H1 (cell line): ENCODE results near the gene INTS7. TPM values are rescaled to one million over a fixed set of nuclear protein-coding genes. Genes with fewer than 3 reads are reported as not detected.

Experiments used
- CHD1 ChIP-seq: IDR thresholded peaks from 2 replicates; pipeline ENCODE4 v1.6.1; 2012; ENCODE audit warnings: low read depth, low read length, improper control_type of control experiment
- SIRT6 ChIP-seq: IDR thresholded peaks from one replicate; pipeline ENCODE4 v1.7.1; 2012; ENCODE audit warnings: low read length, inconsistent platforms
- polyA plus RNA-seq, 7 experiments: library from polyadenylated mRNA; depleted of rRNA in 3 of 7; stranded (reverse) in 5 of 7; unstranded in 2 of 7; fragments of >200 nt in 5 of 7; fragments of 200-250 nt in 2 of 7; gene quantifications; 1 replicate in 5 of 7; 2 replicates in 1 of 7; 4 replicates in 1 of 7; pipeline versions ENCODE4 v1.2.1 to v1.2.3, GENCODE V29; 2011 to 2013; ENCODE audit warnings: missing spikeins in 2 of 7, mixed read lengths in 2 of 7
- total RNA-seq: library from RNA; stranded (reverse); fragmentation: NEBNext Ultra II Directional; extraction: Animal tissue kit (Norgen Biotek cat#: 25700); gene quantifications from 2 replicates; pipeline ENCODE4 v1.2.1, GENCODE V29; 2021
- TF ChIP-seq, protein P1 (sequence below): fragments of 300-600 bp; sonication (generic); IDR thresholded peaks from 2 replicates; pipeline ENCODE4 v1.7.1; 2012; ENCODE audit warnings: low read length, moderate library complexity, mild to moderate bottlenecking, inconsistent platforms; ENCODE audit not compliant: insufficient replicate concordance

The INTS7 gene
- total and polyA plus RNA-seq, 2 of the 8 experiments (the other 6 are each of a cell fraction or from before 2014, with no cell fraction given) = 15.2 to 22.4 TPM

DNA sequence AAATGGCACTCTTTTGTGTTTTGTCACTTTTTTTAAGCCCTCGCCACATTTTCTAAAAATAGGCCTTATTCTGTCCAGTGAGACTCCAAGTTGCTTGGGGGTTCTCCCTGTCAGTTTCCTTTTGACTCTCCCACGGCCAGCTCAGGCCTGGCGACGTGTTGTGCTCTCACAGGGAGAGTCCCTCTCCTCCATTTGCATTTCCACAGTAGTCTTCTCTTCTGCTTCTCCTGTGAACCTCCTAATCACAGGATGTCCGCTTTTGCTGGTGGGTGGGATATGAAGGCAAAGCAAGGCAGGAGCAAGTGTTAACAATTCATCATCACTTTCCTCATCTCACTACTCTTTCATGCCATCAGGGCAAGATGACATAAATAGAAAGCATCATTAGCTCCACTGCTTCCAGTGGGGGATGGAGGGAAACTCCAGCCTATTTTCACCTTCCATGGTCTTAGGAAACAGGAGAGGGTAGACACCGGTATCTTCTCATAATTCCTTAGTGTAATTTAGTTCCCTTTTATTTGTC lies 99.8 kb downstream of the INTS7 start (continued):
- TF ChIP-seq, protein P1, sequence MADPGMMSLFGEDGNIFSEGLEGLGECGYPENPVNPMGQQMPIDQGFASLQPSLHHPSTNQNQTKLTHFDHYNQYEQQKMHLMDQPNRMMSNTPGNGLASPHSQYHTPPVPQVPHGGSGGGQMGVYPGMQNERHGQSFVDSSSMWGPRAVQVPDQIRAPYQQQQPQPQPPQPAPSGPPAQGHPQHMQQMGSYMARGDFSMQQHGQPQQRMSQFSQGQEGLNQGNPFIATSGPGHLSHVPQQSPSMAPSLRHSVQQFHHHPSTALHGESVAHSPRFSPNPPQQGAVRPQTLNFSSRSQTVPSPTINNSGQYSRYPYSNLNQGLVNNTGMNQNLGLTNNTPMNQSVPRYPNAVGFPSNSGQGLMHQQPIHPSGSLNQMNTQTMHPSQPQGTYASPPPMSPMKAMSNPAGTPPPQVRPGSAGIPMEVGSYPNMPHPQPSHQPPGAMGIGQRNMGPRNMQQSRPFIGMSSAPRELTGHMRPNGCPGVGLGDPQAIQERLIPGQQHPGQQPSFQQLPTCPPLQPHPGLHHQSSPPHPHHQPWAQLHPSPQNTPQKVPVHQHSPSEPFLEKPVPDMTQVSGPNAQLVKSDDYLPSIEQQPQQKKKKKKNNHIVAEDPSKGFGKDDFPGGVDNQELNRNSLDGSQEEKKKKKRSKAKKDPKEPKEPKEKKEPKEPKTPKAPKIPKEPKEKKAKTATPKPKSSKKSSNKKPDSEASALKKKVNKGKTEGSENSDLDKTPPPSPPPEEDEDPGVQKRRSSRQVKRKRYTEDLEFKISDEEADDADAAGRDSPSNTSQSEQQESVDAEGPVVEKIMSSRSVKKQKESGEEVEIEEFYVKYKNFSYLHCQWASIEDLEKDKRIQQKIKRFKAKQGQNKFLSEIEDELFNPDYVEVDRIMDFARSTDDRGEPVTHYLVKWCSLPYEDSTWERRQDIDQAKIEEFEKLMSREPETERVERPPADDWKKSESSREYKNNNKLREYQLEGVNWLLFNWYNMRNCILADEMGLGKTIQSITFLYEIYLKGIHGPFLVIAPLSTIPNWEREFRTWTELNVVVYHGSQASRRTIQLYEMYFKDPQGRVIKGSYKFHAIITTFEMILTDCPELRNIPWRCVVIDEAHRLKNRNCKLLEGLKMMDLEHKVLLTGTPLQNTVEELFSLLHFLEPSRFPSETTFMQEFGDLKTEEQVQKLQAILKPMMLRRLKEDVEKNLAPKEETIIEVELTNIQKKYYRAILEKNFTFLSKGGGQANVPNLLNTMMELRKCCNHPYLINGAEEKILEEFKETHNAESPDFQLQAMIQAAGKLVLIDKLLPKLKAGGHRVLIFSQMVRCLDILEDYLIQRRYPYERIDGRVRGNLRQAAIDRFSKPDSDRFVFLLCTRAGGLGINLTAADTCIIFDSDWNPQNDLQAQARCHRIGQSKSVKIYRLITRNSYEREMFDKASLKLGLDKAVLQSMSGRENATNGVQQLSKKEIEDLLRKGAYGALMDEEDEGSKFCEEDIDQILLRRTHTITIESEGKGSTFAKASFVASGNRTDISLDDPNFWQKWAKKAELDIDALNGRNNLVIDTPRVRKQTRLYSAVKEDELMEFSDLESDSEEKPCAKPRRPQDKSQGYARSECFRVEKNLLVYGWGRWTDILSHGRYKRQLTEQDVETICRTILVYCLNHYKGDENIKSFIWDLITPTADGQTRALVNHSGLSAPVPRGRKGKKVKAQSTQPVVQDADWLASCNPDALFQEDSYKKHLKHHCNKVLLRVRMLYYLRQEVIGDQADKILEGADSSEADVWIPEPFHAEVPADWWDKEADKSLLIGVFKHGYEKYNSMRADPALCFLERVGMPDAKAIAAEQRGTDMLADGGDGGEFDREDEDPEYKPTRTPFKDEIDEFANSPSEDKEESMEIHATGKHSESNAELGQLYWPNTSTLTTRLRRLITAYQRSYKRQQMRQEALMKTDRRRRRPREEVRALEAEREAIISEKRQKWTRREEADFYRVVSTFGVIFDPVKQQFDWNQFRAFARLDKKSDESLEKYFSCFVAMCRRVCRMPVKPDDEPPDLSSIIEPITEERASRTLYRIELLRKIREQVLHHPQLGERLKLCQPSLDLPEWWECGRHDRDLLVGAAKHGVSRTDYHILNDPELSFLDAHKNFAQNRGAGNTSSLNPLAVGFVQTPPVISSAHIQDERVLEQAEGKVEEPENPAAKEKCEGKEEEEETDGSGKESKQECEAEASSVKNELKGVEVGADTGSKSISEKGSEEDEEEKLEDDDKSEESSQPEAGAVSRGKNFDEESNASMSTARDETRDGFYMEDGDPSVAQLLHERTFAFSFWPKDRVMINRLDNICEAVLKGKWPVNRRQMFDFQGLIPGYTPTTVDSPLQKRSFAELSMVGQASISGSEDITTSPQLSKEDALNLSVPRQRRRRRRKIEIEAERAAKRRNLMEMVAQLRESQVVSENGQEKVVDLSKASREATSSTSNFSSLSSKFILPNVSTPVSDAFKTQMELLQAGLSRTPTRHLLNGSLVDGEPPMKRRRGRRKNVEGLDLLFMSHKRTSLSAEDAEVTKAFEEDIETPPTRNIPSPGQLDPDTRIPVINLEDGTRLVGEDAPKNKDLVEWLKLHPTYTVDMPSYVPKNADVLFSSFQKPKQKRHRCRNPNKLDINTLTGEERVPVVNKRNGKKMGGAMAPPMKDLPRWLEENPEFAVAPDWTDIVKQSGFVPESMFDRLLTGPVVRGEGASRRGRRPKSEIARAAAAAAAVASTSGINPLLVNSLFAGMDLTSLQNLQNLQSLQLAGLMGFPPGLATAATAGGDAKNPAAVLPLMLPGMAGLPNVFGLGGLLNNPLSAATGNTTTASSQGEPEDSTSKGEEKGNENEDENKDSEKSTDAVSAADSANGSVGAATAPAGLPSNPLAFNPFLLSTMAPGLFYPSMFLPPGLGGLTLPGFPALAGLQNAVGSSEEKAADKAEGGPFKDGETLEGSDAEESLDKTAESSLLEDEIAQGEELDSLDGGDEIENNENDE = no peak
- TF ChIP-seq SIRT6 = no peak
- no peak for TF ChIP-seq CHD1
- TF ChIP-seq, all 59 proteins: peak for 0
